Measurements from ENCODE around the gene ERCC4.

Gene ERCC4

DNA sequence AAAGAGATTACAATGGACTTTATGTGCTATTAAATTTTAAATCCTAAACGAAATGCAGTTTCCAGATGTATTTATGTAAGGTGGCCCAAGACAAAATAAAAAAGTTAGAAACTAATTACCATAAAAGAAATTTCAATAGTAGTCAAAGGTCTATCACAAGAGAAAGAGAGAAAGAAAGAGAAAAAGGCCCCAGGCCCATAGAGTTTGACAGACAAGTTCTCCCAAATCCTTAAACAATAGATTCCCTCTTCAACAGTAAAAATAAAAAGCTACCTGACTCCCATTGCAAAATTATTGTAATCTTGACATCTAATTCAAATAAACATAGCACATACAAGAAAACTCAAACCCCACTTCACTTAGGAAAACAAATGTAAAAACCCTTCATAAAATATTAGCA, 8.6 kb upstream of the ERCC4 start:
- DNase-seq (ENCODE audit: low spot score), result no peak

GRCh38 chr16:13911871-13912270, 8.1 kb upstream of the ERCC4 start:
- no peak for DNase-seq (ENCODE audit: low spot score)

- DNase-seq (ENCODE audit: low spot score), result no peak
Observed at GRCh38 chr16:13912891-13913290, 7.1 kb upstream of the ERCC4 start.

DNA sequence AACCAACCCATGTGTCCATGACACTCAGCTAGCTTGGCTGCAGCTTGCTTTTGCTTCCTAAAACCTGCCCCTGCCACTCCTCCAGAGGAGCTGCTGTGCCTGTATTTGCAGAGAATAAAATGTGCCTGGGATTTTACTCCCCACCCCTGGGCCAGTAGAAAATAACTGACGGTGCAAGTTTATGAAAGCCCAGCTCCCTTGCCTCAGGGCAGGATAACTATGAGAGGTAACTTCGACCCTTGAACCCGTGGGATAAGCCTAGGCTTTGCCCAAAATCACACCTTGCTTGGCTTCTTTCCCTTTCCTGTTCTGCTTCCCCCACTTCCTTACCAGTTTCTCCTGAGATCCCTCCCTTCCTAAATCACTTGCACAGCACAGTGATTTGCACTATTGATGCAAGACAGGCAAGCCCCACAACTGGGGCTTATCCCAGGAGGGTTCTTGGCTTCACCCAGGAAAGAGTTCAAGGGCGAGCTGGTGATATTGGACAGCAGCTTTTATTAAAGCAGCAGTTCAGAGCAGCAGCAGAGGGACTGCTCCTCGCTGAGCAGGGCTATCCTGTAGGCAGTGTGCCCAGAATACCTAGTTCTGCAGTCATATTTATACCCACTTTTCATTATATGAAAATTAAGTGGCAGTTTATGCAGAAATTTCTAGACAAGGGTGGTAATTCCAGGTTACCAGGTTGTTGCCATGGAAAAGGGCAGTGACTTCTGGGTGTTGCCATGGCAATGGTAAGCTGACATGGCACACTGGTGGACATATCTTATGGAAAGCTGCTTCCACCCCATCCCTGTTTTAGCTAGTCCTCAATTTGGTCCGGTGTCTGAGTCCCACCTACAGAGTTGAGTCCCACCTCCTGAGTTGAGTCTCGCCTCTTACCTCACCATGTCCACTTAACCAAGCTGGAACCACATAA, 6.3 kb upstream of the ERCC4 start:
- DNase-seq (ENCODE audit: low spot score), result no peak

- DNase-seq (ENCODE audit: low spot score), result no peak
Observed at GRCh38 chr16:13915033-13915635, 4.8 kb upstream of the ERCC4 start.

- DNase-seq (ENCODE audit: low spot score), result peak; percentile 71
Observed at GRCh38 chr16:13919330-13919682, 648 bp upstream of the ERCC4 start.

GRCh38 chr16:13920510-13920818, 510 bp downstream of the ERCC4 start:
- no peak for DNase-seq (ENCODE audit: low spot score)

GRCh38 chr16:13921328-13921727, 1.4 kb downstream of the ERCC4 start:
- no peak for DNase-seq (ENCODE audit: low spot score)

DNA sequence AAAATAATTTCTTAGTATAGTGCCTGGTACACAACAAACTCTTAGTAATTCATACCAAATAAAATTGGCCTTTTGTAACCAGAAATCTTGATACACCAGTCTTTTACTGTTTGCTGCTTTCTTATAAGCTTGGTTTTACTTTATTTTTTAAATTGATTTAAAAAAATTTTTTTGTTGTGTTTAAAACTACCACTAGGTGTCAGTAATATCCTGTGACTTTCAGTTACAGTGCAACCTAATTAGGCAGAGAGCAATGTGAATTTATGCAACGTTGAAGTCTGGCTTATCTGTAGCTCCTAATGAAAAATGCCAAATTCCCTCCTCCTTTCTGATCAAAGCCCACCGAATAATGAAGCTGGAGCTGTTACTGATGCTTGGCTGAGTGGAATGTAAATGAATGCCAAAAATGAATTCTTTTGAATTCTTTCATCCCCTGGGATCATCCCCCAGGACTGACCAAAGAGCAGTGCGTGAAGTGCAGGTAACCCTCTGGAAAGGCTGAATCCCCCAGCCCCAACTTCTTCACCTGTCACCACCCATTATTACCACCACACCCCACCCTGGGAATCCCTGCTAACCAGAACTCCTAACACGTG, 3.8 kb downstream of the ERCC4 start:
- DNase-seq (ENCODE audit: low spot score), result peak; percentile 78

GRCh38 chr16:13926464-13926863, 6.5 kb downstream of the ERCC4 start:
- DNase-seq (ENCODE audit: low spot score), result no peak

DNA sequence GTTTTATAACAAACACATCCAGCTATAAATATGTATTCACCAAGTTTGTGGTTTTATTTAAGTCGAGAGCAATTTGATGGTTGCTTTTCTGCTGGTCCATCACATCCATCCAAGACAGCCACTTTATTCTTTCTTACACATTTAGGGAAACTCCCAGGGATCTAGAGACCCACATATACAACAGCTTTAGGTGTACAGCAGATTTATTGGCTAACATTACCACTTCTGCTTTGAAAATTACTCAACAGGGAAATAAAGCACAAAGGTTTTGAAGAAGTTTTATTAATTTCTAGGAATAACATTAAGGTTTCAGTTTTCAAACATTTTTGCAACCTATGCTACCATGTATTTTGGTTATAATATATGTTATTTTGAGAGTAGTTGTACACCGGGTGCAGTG, 6.9 kb downstream of the ERCC4 start:
- no peak for DNase-seq (ENCODE audit: low spot score)

GRCh38 chr16:13928646-13929045, 8.7 kb downstream of the ERCC4 start:
- no peak for DNase-seq (ENCODE audit: low spot score)

DNA sequence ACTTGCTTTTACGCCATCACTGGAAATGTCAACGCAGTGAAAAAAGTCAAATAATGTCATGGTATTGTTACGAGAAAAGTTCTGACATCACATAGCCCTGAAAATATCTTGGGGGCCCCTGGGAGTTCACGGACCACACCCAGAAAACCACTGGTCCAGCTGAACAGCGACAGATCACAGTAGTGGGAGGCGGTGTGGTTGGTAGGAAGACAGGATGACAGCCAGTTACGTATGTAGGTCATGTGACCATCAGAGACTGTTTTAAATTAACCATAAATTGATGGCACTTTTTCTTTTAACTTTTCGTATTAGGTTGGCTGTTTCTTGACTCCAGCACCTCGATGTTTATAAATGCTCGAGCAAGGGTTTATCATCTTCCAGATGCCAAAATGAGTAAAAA, 11.9 kb downstream of the ERCC4 start:
- DNase-seq (ENCODE audit: low spot score), result no peak

- no peak for DNase-seq (ENCODE audit: low spot score)
Observed at GRCh38 chr16:13935408-13935807, 15.5 kb downstream of the ERCC4 start.

GRCh38 chr16:13936155-13936554, 16.2 kb downstream of the ERCC4 start:
- no peak for DNase-seq (ENCODE audit: low spot score)

GRCh38 chr16:13936596-13937081, 16.7 kb downstream of the ERCC4 start:
- DNase-seq (ENCODE audit: low spot score), result peak; percentile 15

- no peak for DNase-seq (ENCODE audit: low spot score)
Observed at GRCh38 chr16:13937411-13937810, 17.5 kb downstream of the ERCC4 start.

DNA sequence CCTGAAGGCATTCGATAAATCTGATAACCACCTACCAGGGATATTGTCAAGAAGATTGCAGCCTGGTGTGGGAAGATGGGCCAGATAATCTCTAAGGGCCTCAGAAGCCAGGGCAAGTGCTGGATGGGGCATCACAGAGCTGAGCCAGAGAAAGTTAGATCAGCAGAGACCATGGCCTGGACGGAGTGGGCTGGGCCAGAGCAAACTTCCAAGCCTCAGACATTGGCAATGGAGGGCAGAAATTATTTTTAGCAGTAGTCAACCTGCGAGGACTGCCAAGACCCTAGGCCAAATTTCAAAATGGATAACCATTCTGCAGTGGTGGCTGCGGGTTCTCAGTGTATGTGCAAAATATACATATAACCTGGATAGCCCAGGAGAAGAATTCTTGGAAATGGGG, 18.5 kb downstream of the ERCC4 start:
- DNase-seq (ENCODE audit: low spot score), result no peak

DNA sequence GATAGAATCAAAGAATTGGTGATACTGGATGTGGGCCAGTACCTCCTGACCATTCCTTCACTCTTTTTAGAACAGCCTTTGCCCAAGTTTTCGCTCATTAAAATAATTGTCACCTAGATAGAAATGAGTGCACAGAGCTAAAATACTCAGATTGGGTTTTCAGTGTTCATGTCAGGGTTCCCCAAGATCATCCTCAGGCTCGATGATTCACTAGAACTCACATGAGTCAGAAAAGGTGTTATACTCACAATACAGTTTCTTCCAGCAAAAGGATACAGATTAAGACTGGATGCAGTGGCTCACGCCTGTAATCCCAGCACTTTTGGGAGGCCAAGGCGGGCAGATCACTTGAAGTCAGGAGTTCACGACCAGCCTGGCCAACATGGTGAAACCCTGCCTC, 19.9 kb downstream of the ERCC4 start:
- DNase-seq (ENCODE audit: low spot score), result no peak

- DNase-seq (ENCODE audit: low spot score), result no peak
Observed at GRCh38 chr16:13940397-13940933, 20.5 kb downstream of the ERCC4 start.

DNA sequence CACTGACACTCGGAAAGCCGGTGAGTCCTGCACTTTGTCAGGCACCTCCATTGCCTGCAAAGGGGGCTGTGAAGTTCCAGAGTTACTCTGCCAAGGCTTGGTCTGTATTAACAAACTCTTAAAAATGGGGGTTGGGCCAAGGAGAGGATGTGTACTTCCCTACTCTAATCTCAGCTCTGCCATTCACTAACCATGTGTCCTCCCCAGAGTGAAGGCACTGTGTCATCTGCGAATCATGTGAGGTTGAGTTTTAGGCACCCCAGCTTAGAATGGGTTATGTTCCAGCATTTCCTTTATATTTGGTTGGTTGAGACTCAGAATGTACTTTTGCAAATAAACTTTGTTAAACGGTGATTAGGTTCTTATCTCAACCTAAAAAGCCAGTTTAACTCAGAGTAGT, 24.9 kb downstream of the ERCC4 start:
- DNase-seq (ENCODE audit: low spot score), result no peak

- DNase-seq (ENCODE audit: low spot score), result no peak
Observed at GRCh38 chr16:13945744-13946485, 26.0 kb downstream of the ERCC4 start.
